ENCODE measurements around the gene ITGB3.

ITGB3 gene

GRCh38 chr17:47295037-47295873, 41.6 kb downstream of the ITGB3 start:
- no peak overlapping the region for H3K4me3 ChIP-seq (ENCODE audit: control insufficient read depth in 1 of 7, extremely low read depth in 1 of 7, insufficient read depth in 4 of 7, low read depth in 2 of 7, low read length in 6 of 7)
- H3K4me1 ChIP-seq (ENCODE audit: control extremely low read depth in 1 of 4, control insufficient read depth in 4 of 4, insufficient read depth in 4 of 4, low read length in 3 of 4): no peaks in the 10 kb centered on the region
- WGBS (ENCODE audit: insufficient coverage): 91% methylated on average over 13 of the region's 14 CpGs
- ChIA-PET CTCF (no interaction called here), POLR2A (no interaction called here)
- H3K27me3 ChIP-seq (replicated peaks in 2 of 5; ENCODE audit: control insufficient read depth in 4 of 5, insufficient read depth in 5 of 5, low read length in 4 of 5): no peaks in the 10 kb centered on the region
- H3K36me3 ChIP-seq (ENCODE audit: control insufficient read depth in 4 of 4, insufficient read depth in 4 of 4, low read length in 3 of 4): no peaks in the 10 kb centered on the region
- H3K9me3 ChIP-seq (ENCODE audit: control extremely low read depth in 1 of 5, control insufficient read depth in 4 of 5, insufficient read depth in 2 of 5, low read depth in 1 of 5, low read length in 4 of 5): no peaks in the 10 kb centered on the region
- DNase-seq: no peak
- no peak overlapping the region for H3K27ac ChIP-seq (ENCODE audit: insufficient read depth in 1 of 2, low read depth in 1 of 2, low read length in 2 of 2, poor library complexity in 1 of 2, severe bottlenecking in 2 of 2)

DNA sequence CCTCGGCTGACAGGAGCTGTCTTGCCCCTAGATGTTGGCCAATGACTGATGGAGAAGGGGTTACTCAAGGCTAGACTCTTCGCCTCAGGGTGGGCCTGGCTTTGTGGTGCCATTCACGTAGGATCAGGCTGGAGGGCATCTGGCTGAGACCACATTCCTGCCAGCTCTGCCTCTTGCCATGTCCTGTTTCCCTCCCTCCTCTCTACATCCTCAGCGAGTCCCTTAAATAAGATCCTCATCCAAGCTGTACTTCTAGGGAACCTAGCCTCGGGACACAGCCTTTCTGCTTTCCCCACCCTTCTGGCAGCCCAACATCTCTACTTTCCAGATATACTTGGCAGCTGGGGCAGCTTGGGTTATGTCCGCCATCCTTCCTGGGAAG, 42.2 kb downstream of the ITGB3 start:
- WGBS (ENCODE audit: insufficient coverage): 97% methylated on average over 6 of the region's 6 CpGs
- H3K36me3 ChIP-seq (ENCODE audit: control insufficient read depth in 4 of 4, insufficient read depth in 4 of 4, low read length in 3 of 4): no peaks in the 10 kb centered on the region
- CTCF ChIA-PET: interaction anchor here (1.0 to 1.2 kb wide), 2 partner anchors 9 to 23 kb away, joined by 3 to 5 read pairs; no protein-coding TSS in a partner anchor
- POLR2A ChIA-PET: no interaction called here
- no peak overlapping the region for H3K27ac ChIP-seq (ENCODE audit: insufficient read depth in 1 of 2, low read depth in 1 of 2, low read length in 2 of 2, poor library complexity in 1 of 2, severe bottlenecking in 2 of 2)
- no peaks in the 10 kb centered on the region for H3K9me3 ChIP-seq (ENCODE audit: control extremely low read depth in 1 of 5, control insufficient read depth in 4 of 5, insufficient read depth in 2 of 5, low read depth in 1 of 5, low read length in 4 of 5)
- DNase-seq: no peak
- H3K4me1 ChIP-seq (ENCODE audit: control extremely low read depth in 1 of 4, control insufficient read depth in 4 of 4, insufficient read depth in 4 of 4, low read length in 3 of 4): no peaks in the 10 kb centered on the region
- H3K4me3 ChIP-seq (ENCODE audit: control insufficient read depth in 1 of 7, extremely low read depth in 1 of 7, insufficient read depth in 4 of 7, low read depth in 2 of 7, low read length in 6 of 7): no peak overlapping the region
- no peaks in the 10 kb centered on the region for H3K27me3 ChIP-seq (replicated peaks in 2 of 5; ENCODE audit: control insufficient read depth in 4 of 5, insufficient read depth in 5 of 5, low read length in 4 of 5)

DNA sequence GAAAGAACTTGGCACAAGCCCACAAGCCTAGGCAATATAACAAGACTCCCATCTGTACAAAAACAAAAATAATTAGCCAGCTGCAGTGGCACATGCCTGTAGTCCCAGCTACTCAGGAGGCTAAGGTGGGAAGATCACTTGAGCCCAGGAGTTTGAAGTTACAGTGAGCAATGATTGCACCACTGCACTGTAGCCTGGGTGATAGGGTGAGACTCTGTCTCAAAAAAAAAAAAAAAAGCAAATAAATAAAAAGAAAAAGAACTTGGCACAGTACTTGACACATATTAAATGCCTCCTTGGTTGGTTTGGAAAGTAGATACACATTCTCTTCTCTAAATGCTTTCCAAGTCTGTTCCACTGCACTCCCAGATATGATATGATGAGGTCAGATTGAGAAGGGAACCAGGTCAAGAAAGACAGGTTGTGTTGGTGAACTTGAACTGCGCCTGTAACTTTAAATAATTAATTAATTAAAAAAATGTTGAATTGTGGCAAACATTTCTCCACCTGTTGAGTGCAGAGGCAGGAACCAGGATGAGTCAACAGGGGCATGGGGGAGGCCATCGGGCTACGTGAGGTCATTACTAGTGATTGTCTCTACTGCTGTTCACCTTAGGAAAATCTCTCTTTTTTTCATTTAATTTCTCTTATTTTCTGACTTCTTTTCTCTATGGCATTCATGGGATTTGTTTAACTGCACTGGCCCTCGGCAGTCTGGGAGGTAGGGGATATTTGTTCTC, 44.2 kb downstream of the ITGB3 start:
- ChIA-PET POLR2A (no interaction called here), CTCF (no interaction called here)
- no peak for DNase-seq
- no peaks in the 10 kb centered on the region for H3K27me3 ChIP-seq (replicated peaks in 2 of 5; ENCODE audit: control insufficient read depth in 4 of 5, insufficient read depth in 5 of 5, low read length in 4 of 5)
- H3K4me1 ChIP-seq (ENCODE audit: control extremely low read depth in 1 of 4, control insufficient read depth in 4 of 4, insufficient read depth in 4 of 4, low read length in 3 of 4): no peaks in the 10 kb centered on the region
- no CpG with 5 or more reads among the region's 4 CpGs for WGBS (ENCODE audit: insufficient coverage)
- H3K9me3 ChIP-seq (ENCODE audit: control extremely low read depth in 1 of 5, control insufficient read depth in 4 of 5, insufficient read depth in 2 of 5, low read depth in 1 of 5, low read length in 4 of 5): peaks cover 0 to 8% (median 4%) of the 10 kb centered on the region in 5 experiments
- H3K27ac ChIP-seq (ENCODE audit: insufficient read depth in 1 of 2, low read depth in 1 of 2, low read length in 2 of 2, poor library complexity in 1 of 2, severe bottlenecking in 2 of 2): no peak overlapping the region
- no peaks in the 10 kb centered on the region for H3K36me3 ChIP-seq (ENCODE audit: control insufficient read depth in 4 of 4, insufficient read depth in 4 of 4, low read length in 3 of 4)
- H3K4me3 ChIP-seq (ENCODE audit: control insufficient read depth in 1 of 7, extremely low read depth in 1 of 7, insufficient read depth in 4 of 7, low read depth in 2 of 7, low read length in 6 of 7): no peak overlapping the region

GRCh38 chr17:47298712-47299111, 45.1 kb downstream of the ITGB3 start:
- WGBS (ENCODE audit: insufficient coverage): 100% methylated on average over 6 of the region's 6 CpGs
- DNase-seq: no peak
- no peaks in the 10 kb centered on the region for H3K36me3 ChIP-seq (ENCODE audit: control insufficient read depth in 4 of 4, insufficient read depth in 4 of 4, low read length in 3 of 4)
- CTCF ChIA-PET: no interaction called here
- peaks cover 0 to 8% (median 4%) of the 10 kb centered on the region in 5 experiments for H3K9me3 ChIP-seq (ENCODE audit: control extremely low read depth in 1 of 5, control insufficient read depth in 4 of 5, insufficient read depth in 2 of 5, low read depth in 1 of 5, low read length in 4 of 5)
- POLR2A ChIA-PET: no interaction called here
- H3K4me1 ChIP-seq (ENCODE audit: control extremely low read depth in 1 of 4, control insufficient read depth in 4 of 4, insufficient read depth in 4 of 4, low read length in 3 of 4): no peaks in the 10 kb centered on the region
- no peak overlapping the region for H3K27ac ChIP-seq (ENCODE audit: insufficient read depth in 1 of 2, low read depth in 1 of 2, low read length in 2 of 2, poor library complexity in 1 of 2, severe bottlenecking in 2 of 2)
- no peak overlapping the region for H3K4me3 ChIP-seq (ENCODE audit: control insufficient read depth in 1 of 7, extremely low read depth in 1 of 7, insufficient read depth in 4 of 7, low read depth in 2 of 7, low read length in 6 of 7)
- no peaks in the 10 kb centered on the region for H3K27me3 ChIP-seq (replicated peaks in 2 of 5; ENCODE audit: control insufficient read depth in 4 of 5, insufficient read depth in 5 of 5, low read length in 4 of 5)

DNA sequence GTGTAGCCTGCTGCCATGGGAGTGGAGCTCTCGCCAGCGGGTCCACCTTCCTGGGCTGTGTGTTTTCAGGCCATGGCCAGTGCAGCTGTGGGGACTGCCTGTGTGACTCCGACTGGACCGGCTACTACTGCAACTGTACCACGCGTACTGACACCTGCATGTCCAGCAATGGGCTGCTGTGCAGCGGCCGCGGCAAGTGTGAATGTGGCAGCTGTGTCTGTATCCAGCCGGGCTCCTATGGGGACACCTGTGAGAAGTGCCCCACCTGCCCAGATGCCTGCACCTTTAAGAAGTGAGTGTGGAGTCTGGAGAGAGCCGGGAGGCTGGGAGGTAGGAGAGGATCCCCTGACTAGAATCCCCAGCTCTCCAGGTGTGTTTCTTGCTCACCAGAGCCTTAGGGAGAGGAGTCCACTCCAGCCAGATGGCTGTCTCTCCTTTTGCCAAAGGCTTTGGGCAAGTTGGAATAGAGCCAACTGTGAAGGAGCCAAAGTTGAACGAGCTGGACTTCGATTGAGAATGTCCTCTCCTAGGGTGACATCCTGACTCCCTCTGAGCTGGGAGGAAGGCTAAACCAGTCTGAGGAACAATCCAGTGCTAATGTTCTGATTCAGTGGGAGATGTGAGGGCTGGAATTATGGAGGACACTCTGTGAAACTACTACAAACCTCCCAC, 45.7 kb downstream of the ITGB3 start:
- DNase-seq: no peak
- H3K27me3 ChIP-seq (replicated peaks in 2 of 5; ENCODE audit: control insufficient read depth in 4 of 5, insufficient read depth in 5 of 5, low read length in 4 of 5): no peaks in the 10 kb centered on the region
- WGBS (ENCODE audit: insufficient coverage): 97% methylated on average over 9 of the region's 13 CpGs
- H3K9me3 ChIP-seq (ENCODE audit: control extremely low read depth in 1 of 5, control insufficient read depth in 4 of 5, insufficient read depth in 2 of 5, low read depth in 1 of 5, low read length in 4 of 5): peaks cover 0 to 8% (median 4%) of the 10 kb centered on the region in 5 experiments
- H3K4me1 ChIP-seq (ENCODE audit: control extremely low read depth in 1 of 4, control insufficient read depth in 4 of 4, insufficient read depth in 4 of 4, low read length in 3 of 4): no peaks in the 10 kb centered on the region
- no peak overlapping the region for H3K4me3 ChIP-seq (ENCODE audit: control insufficient read depth in 1 of 7, extremely low read depth in 1 of 7, insufficient read depth in 4 of 7, low read depth in 2 of 7, low read length in 6 of 7)
- H3K36me3 ChIP-seq (ENCODE audit: control insufficient read depth in 4 of 4, insufficient read depth in 4 of 4, low read length in 3 of 4): no peaks in the 10 kb centered on the region
- H3K27ac ChIP-seq (ENCODE audit: insufficient read depth in 1 of 2, low read depth in 1 of 2, low read length in 2 of 2, poor library complexity in 1 of 2, severe bottlenecking in 2 of 2): no peak overlapping the region
- ChIA-PET POLR2A (no interaction called here), CTCF (no interaction called here)

DNA sequence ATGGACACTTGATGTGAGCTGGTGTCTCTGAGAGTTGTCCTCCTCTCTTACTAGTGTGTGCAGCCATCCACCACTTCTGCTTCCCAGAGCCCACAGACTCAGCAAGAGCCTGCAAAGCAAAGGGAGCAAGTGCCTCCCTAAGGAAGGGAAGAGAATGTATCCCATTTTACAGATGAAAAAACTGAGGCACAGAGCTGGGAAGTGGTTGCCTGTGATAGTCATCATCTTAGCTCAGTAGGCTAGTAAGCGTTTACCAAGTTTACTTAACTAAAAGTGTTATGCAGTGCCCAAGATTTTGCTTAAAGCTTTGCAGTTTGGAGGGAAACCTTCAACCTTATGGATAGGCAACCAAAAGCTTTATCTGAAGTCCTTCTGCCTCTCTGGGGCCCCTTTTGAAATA, 47.1 kb downstream of the ITGB3 start:
- peaks cover 0 to 4% (median 1%) of the 10 kb centered on the region in 4 experiments for H3K4me1 ChIP-seq (ENCODE audit: control extremely low read depth in 1 of 4, control insufficient read depth in 4 of 4, insufficient read depth in 4 of 4, low read length in 3 of 4)
- H3K36me3 ChIP-seq (ENCODE audit: control insufficient read depth in 4 of 4, insufficient read depth in 4 of 4, low read length in 3 of 4): no peaks in the 10 kb centered on the region
- no peak overlapping the region for H3K4me3 ChIP-seq (ENCODE audit: control insufficient read depth in 1 of 7, extremely low read depth in 1 of 7, insufficient read depth in 4 of 7, low read depth in 2 of 7, low read length in 6 of 7)
- no peaks in the 10 kb centered on the region for H3K27me3 ChIP-seq (replicated peaks in 2 of 5; ENCODE audit: control insufficient read depth in 4 of 5, insufficient read depth in 5 of 5, low read length in 4 of 5)
- no peak for DNase-seq
- ChIA-PET POLR2A (no interaction called here), CTCF (interaction anchor here (0.7 to 1.4 kb wide), 3 partner anchors 11 to 74 kb away, joined by 3 read pairs; no protein-coding TSS in a partner anchor)
- H3K27ac ChIP-seq (ENCODE audit: insufficient read depth in 1 of 2, low read depth in 1 of 2, low read length in 2 of 2, poor library complexity in 1 of 2, severe bottlenecking in 2 of 2): no peak overlapping the region
- H3K9me3 ChIP-seq (ENCODE audit: control extremely low read depth in 1 of 5, control insufficient read depth in 4 of 5, insufficient read depth in 2 of 5, low read depth in 1 of 5, low read length in 4 of 5): peaks cover 0 to 8% (median 4%) of the 10 kb centered on the region in 5 experiments
- 100% methylated on average over 1 of the region's 1 CpG for WGBS (ENCODE audit: insufficient coverage)

Data from common myeloid progenitor, CD34-positive (primary cell).